GM19193 (cell line): ENCODE data around the gene IFNA4.
"Not testable (repeated sequence)": the region's sequence is repeated elsewhere in the genome, so short reads cannot be mapped to it uniquely, and the experiment has no call there.

ENCODE experiments used
- POLR2A ChIP-seq: IDR thresholded peaks from 4 replicates; pipeline ENCODE4 v1.6.1; 2011; ENCODE audit not compliant: insufficient read depth, insufficient read length; ENCODE audit errors: extremely low read depth

Gene IFNA4

GRCh38 chr9:21187487-21187886, at the start of gene IFNA4:
Gene IFNA4 (minus strand): TSS chr9:21187587. CDS start chr9:21187531, 56 bp downstream.
- TF ChIP-seq POLR2A = not testable (repeated sequence)

- no peak for TF ChIP-seq POLR2A
Measured at GRCh38 chr9:21234153-21234687, 46.8 kb upstream of the IFNA4 start.

- TF ChIP-seq POLR2A = no peak
Measured at GRCh38 chr9:21233258-21233657, 45.9 kb upstream of the IFNA4 start.

- no peak for TF ChIP-seq POLR2A
Measured at GRCh38 chr9:21228122-21228521, 40.7 kb upstream of the IFNA4 start, which contains the start of gene IFNA17. Gene IFNA17 (minus strand): TSS chr9:21228222. CDS start chr9:21228173, 49 bp downstream.

- TF ChIP-seq POLR2A = not testable (repeated sequence)
Measured at GRCh38 chr9:21217211-21217610, 29.8 kb upstream of the IFNA4 start, which contains the start of gene IFNA16. Gene IFNA16 (minus strand): TSS chr9:21217311. CDS start chr9:21217305, 6 bp downstream.

- no peak for TF ChIP-seq POLR2A
Measured at GRCh38 chr9:21210311-21210710, 22.9 kb upstream of the IFNA4 start.

- TF ChIP-seq POLR2A = not testable (repeated sequence)
Measured at GRCh38 chr9:21207043-21207442, 19.7 kb upstream of the IFNA4 start, which contains the start of gene IFNA10. Gene IFNA10 (minus strand): TSS chr9:21207143. CDS start chr9:21207097, 46 bp downstream.

- no peak for TF ChIP-seq POLR2A
Measured at GRCh38 chr9:21205204-21205603, 17.8 kb upstream of the IFNA4 start.

- TF ChIP-seq POLR2A = not testable (repeated sequence)
Measured at GRCh38 chr9:21202105-21202504, 14.7 kb upstream of the IFNA4 start, which contains the start of gene IFNA7. Gene IFNA7 (minus strand): TSS chr9:21202205. CDS start chr9:21202165, 40 bp downstream.

GRCh38 chr9:21174671-21175070, 12.7 kb downstream of the IFNA4 start:
- no peak for TF ChIP-seq POLR2A

- no peak for TF ChIP-seq POLR2A
Measured at GRCh38 chr9:21172156-21172555, 15.2 kb downstream of the IFNA4 start.

- no peak for TF ChIP-seq POLR2A
Measured at GRCh38 chr9:21171351-21171750, 16.0 kb downstream of the IFNA4 start.

GRCh38 chr9:21166560-21166959, 20.8 kb downstream of the IFNA4 start, which contains the start of gene IFNA21:
Gene IFNA21 (minus strand): TSS chr9:21166660. CDS start chr9:21166612, 48 bp downstream.
- TF ChIP-seq POLR2A = not testable (repeated sequence)

- TF ChIP-seq POLR2A = no peak
Measured at GRCh38 chr9:21165516-21165915, 21.9 kb downstream of the IFNA4 start.

GRCh38 chr9:21160178-21160577, 27.2 kb downstream of the IFNA4 start:
- TF ChIP-seq POLR2A = no peak

- no peak for TF ChIP-seq POLR2A
Measured at GRCh38 chr9:21155501-21155900, 31.9 kb downstream of the IFNA4 start.
